GM12892 (cell line): Measurements from ENCODE around the gene PRR16.

Experiments used
- DNase-seq: peaks from one replicate; pipeline ENCODE4 v3.0.0; 2011; ENCODE audit not compliant: insufficient read length
- FAIRE-seq: peaks from 2 replicates; lab custom pipeline; 2011; peaks lifted over from hg19 to GRCh38; lab: Jason Lieb, UNC
- POLR2A ChIP-seq: IDR thresholded peaks from 2 replicates; pipeline ENCODE4 v1.6.1; 2011; ENCODE audit warnings: low read depth, low read length, control low read depth
- POLR2AphosphoS5 ChIP-seq: IDR thresholded peaks from 2 replicates; pipeline ENCODE4 v1.6.1; 2011; ENCODE audit warnings: low read depth, low read length, control low read depth
- TAF1 ChIP-seq: IDR thresholded peaks from 2 replicates; pipeline ENCODE4 v1.6.1; 2011; ENCODE audit warnings: low read depth, mild to moderate bottlenecking, control low read depth, low read length, borderline replicate concordance

PRR16 gene

GRCh38 chr5:120546922-120547321 is 82.8 kb downstream of the PRR16 start:
- DNase-seq, result no peak
- TF ChIP-seq TAF1, result no peak
- no peak for TF ChIP-seq POLR2AphosphoS5
- TF ChIP-seq POLR2A, result no peak
- no peak for FAIRE-seq

GRCh38 chr5:120550358-120550757 is 86.3 kb downstream of the PRR16 start:
- FAIRE-seq (no peak), DNase-seq (no peak)
- no peak for TF ChIP-seq TAF1
- TF ChIP-seq POLR2AphosphoS5, result no peak
- no peak for TF ChIP-seq POLR2A

GRCh38 chr5:120552638-120553037 is 88.5 kb downstream of the PRR16 start:
- TF ChIP-seq POLR2AphosphoS5 (no peak), POLR2A (no peak), TAF1 (no peak)
- DNase-seq, result no peak
- no peak for FAIRE-seq

- no peak for TF ChIP-seq TAF1
- TF ChIP-seq POLR2AphosphoS5, result no peak
- TF ChIP-seq POLR2A, result no peak
- DNase-seq, result no peak
- no peak for FAIRE-seq
Observed at GRCh38 chr5:120555345-120555744, 91.2 kb downstream of the PRR16 start.

- TF ChIP-seq TAF1 (no peak), POLR2AphosphoS5 (no peak), POLR2A (no peak)
- DNase-seq (no peak), FAIRE-seq (no peak)
Observed at GRCh38 chr5:120564013-120564412, 99.9 kb downstream of the PRR16 start.

GRCh38 chr5:120567066-120567465 is 103.0 kb downstream of the PRR16 start:
- no peak for TF ChIP-seq TAF1
- FAIRE-seq (no peak), DNase-seq (no peak)

GRCh38 chr5:120567921-120568320 is 103.8 kb downstream of the PRR16 start:
- FAIRE-seq (no peak), DNase-seq (no peak)
- TF ChIP-seq POLR2AphosphoS5, result no peak

- FAIRE-seq, result no peak
- TF ChIP-seq POLR2A, result no peak
- no peak for TF ChIP-seq TAF1
- no peak for TF ChIP-seq POLR2AphosphoS5
- no peak for DNase-seq
Observed at GRCh38 chr5:120568711-120569110, 104.6 kb downstream of the PRR16 start.

- DNase-seq (no peak), FAIRE-seq (no peak)
- TF ChIP-seq POLR2A (no peak), POLR2AphosphoS5 (no peak), TAF1 (no peak)
Observed at GRCh38 chr5:120576588-120576987, 112.5 kb downstream of the PRR16 start.

GRCh38 chr5:120582635-120583034 is 118.5 kb downstream of the PRR16 start:
- no peak for FAIRE-seq
- no peak for TF ChIP-seq POLR2AphosphoS5
- no peak for TF ChIP-seq POLR2A
- TF ChIP-seq TAF1, result no peak

GRCh38 chr5:120586646-120587045 is 122.5 kb downstream of the PRR16 start:
- FAIRE-seq, result no peak
- no peak for TF ChIP-seq POLR2A
- no peak for TF ChIP-seq TAF1
- TF ChIP-seq POLR2AphosphoS5, result no peak
- DNase-seq, result no peak

More at GRCh38 chr5:120582635-120583034, 118.5 kb downstream of the PRR16 start:
- no peak for DNase-seq

- FAIRE-seq (no peak), DNase-seq (no peak)
- TF ChIP-seq POLR2AphosphoS5, result no peak
- TF ChIP-seq POLR2A, result no peak
- TF ChIP-seq TAF1, result no peak
Observed at GRCh38 chr5:120591911-120592310, 127.8 kb downstream of the PRR16 start.

GRCh38 chr5:120599576-120599975 is 135.5 kb downstream of the PRR16 start:
- no peak for DNase-seq
- FAIRE-seq, result no peak

More at GRCh38 chr5:120599576-120599975, 135.5 kb downstream of the PRR16 start:
- TF ChIP-seq TAF1 (no peak), POLR2AphosphoS5 (no peak), POLR2A (no peak)
